HG02571 (cell line): ENCODE data around the gene PSMD6.
A peak's percentile ranks its signal among the peaks of the same experiment; 100 is the strongest.

Experiments used
- ATAC-seq: cut with Tn5 transposase; IDR thresholded peaks from one replicate; pipeline ENCODE4 v1.9.1; 2021; ENCODE audit warnings: mild to moderate bottlenecking, moderate library complexity; ENCODE audit not compliant: unreplicated experiment

PSMD6 gene

DNA sequence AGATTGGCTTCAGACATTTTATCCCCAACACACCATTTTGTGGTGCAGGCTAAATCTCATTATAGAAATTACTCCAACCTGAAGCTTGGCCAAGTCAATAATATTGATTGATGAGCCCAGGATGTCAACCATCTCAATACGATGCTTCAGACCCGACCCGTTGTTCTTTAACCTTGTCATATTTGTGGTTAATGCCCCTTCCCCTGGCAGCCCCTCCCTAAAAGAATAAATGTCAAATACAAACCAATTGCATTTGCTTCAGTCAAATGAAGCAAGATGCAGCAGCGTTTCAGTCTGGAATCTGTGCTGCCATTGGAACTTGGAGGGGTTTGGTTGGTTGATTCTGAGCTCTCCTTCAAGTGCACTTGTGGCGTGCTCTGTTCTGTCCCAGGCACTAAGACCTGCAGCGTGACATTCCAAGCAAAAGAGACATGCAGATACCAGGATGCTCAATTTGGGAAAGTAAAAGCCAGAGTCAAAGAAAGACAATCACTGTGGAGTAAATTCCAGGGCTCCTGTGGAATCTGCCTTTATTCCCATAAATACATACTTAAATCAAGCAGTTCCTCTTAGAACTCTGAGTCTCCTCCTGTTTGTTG is 23.8 kb upstream of the PSMD6 start:
- no peak for ATAC-seq

DNA sequence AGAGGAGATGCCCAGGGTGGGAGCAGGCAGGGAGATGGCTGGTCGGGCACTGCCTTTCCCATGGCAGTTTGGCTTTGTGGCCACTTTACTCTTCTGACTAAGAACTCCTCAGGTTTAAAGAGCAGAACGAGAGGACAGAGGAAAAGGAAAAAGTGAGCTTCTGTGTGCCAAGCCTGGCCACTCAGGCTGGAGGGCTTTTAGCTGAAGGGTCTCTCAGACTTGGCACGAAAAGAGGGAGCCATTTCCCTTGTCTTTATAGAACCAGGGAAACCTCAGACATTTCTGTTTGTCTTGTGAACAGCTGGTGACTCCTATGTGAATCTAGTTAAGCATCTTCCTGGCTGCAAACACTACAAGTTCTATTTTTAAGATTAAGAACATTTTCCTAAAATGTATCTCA is 23.3 kb upstream of the PSMD6 start:
- ATAC-seq: no peak

DNA sequence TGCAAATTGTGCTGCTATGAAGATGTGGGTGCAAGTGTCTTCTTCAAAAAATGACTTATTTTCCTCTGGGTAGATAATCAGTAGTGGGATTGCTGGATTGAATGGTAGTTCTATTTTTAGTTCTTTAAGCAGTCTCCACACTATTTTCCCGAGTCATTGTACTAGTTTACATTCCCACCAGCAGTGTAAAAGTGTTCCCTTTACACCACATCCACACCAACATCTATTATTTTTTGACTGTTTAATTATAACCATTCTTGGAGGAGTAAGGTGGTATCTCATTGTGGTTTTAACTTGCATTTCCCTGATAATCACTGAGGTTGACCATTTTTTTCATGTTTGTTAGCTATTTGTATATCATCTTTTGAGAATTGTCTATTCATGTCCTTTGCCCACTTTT is 19.7 kb upstream of the PSMD6 start:
- no peak for ATAC-seq

DNA sequence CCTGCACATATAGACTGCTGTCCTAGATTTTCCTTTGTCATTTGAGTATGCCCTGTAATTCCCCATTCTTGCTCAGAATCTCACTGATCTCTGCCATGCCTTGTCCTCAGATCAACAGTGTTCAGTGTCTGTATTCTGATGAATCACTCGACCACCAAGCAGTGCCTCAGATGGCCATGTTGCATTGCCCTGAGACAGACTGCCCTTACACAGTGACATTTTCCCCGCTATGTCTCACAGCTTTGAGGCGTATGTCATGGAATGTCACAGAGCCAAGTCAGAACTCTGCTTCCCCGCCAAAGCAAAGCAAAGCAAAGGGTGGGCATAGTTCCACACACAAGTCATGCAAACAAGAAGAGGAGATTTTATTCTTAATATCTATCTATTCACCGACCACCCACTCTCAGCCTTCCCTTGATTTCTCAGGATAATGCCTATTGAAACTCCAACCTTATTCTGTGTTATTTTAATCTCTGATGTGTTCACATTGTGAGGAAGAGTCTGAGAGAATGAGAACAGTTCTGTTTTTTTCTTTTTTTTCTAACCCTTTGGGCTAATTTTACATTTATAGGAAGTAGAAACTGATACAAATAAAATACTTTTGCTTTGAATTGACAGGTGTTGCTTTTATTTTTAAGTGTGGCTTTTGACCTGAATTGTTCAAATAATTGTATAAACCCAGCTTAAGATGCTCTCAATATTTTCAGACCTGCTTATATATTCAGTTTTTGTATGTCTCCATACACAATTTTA is 16.9 kb upstream of the PSMD6 start:
- no peak for ATAC-seq

DNA sequence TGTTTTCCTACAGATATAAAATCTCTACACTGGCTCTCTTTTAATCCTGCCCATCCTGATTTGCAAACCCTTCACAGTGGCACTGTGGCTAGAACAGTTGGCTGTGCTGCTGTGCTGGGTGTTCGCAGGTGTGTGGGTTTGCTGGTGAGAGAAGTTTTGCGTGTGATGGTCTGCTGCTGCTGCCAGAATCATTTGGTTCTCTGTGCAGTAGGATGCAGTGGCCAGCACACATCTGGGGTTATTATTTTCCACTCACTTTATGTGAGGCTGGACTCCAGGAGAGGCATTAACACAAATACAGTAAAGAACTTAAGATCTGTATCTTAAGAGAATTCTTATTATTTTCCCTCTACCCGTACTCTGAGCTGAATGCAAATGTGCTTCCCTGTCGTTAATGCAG is 16.0 kb upstream of the PSMD6 start:
- no peak for ATAC-seq

DNA sequence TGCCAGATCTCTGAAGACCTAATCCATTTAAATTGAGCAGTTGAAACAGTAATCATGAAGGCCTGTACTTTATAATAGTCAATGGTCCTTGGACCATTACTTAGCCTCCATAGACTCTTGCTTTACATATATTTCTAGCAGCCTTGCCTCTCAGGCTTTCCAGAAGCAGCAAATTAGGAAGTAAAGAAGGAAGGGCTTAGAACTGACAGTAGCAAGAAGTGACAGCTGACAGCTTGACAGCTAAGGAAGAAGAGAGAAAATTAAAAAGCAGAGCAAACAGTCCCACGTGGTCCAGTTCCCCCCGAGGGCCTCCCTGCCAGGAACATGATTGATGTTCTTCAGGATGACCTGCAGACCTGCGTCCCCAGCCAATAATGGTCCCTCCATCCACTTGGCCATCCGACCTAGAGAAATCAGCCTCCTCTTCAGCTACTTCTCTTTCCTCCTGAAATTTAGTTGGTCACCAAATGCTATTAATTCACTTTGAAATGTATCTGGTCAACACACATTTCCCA is 15.0 kb upstream of the PSMD6 start:
- no peak for ATAC-seq

DNA sequence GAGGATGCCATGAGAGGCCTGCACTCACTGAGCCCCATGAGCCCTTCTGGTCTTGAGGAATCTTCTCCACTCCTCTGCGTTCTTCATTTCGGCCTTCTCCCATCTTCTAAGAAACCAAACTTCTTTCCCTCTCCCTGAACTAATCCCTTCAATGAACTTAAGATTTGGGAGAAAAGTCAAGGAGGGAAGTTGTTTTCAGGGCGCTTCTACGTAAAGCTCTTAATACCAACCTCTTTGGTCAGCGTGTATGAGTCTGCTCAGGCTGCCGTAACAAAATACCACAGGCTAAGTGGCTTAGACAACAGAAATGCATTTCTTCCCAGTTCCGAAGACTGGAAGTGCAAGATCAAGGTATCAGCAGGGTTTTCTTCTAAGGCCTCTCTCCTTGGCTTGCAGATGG is 13.8 kb upstream of the PSMD6 start:
- no peak for ATAC-seq

DNA sequence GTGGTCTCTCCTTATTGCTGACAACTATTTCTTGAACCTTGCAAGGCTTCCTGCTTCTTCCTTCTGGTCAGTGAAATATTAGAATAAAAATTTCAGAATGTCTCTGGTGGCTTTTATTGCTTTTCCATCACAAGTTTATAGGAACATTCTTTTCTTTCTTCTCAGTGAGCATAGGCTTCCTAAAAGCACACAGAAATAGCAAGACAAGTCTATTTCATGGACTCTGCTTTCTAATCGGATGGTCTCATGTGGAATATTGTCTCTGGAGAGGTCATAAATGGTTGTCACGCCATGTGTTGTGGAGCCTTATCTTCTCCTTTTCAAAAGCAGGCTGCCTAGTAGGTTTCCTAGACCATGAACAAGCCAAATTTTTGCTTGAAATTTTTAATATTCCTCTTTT is 9.8 kb upstream of the PSMD6 start:
- no peak for ATAC-seq

DNA sequence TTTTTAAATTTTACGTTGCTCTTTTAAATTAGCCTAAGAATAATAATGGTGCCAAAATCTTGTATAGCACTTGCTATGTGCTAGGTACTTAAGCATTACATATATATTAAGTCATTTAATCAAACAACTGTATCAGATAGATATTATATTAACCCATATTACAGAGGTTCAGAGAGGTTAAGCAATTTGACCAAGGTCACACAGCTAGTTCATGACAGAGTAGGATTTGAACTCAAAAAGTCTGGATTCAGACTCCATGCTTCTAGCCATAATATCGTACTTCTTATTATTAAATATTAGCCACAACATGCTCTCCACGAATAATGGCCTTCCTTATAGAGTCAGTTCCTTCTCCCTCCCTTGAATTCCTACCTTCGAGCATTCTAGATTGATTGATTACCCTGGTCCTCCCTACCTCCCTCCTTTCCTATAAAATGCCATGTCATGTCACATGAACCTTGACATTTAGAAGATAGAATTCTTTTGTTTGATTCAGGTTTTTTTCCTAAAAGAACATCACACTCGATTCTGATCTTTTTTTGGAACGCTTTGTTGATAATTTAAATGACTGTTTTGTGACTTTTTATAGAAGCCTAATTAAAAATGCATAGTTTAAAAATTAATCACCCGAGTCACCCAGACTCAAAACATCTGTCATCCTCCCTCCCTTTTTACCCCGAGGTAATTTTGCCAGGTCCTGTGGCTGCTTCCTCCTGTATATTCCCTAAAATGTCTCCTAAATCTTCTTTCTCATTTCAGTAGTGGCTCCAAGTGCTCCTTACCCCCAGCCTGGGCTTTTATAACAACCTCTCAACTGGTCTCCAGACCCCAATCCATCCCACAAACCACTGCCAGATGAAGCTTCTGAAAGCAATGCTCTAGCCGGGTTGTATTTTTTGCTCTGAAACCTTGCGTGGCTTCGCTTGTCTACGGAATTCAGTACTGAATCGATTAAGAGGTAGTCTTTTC is 8.5 kb upstream of the PSMD6 start:
- no peak for ATAC-seq

DNA sequence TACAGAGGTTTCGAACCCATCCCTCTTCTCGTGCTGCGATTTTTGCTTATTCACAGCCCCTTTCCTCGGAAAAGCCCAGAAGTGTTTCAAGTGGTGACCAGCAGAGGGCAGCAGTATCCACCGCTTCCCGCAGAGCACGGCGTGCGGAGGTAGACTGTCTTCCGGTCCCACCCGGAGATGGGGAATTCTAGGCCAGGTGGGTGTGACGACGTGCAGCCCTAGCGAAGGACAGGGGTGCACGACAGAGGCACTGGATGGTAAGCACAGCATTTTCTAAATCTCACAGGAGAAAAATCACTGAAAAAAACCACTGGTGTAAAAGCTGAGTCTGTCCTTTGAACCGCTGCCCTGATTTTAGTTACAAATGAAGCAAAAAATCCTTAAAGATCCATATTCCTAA is 7.4 kb upstream of the PSMD6 start:
- peak; percentile 98 for ATAC-seq

DNA sequence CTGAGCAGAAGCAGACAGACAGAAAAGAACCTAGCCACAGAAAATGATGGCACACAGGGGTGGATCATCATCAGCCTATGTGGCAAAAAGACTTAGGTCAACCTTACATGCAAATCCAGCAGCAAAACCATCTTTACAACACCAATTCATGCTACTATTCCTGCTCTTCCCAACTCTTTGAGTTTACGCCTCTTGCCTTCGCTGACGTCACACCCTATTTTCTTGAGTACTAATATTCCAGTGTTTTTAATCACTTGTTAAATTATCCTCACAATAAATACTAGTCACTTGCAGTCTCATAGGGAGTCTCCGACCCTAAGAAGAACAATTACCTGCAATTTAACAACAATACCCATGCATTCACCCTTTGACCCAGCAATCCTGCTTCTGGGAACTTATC is 6.0 kb upstream of the PSMD6 start:
- no peak for ATAC-seq

DNA sequence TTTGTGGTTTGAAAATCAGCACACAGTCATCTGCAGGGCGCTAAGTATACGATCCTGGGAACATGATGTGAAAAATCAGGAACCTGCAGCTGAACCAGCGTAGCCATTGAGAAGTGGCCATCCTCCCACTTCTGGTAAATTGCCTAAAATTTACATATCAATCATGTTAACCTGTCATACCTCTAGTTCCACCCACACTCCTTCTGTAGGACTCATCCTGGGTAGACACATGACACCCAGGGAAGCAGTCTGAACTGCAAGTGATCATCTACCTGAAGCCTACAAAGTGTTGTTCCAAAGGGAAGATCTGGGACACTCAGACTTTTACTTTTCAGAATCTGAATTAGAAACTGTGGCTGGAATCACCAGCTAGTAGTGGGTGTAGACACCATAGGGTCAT is 5.5 kb upstream of the PSMD6 start:
- ATAC-seq: no peak

DNA sequence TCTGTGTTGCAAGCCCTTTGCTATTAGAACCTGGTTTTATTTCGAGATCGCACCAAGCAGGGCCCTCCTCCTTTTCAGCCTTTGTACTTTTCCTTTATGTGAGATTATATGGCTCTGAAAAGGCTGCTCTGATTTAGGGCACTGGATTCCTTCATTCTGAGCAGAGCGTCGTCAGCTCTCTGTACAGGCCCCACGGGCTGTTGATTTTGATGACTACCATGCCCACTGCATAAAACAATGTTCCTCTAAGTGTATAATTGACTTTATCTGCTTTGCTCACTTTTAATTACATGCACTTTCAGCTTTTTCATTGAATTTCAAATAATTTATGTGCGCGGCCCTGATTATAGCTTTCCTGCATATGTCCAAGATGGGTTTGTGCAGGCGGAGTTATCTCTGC is 4.4 kb upstream of the PSMD6 start:
- ATAC-seq: no peak

DNA sequence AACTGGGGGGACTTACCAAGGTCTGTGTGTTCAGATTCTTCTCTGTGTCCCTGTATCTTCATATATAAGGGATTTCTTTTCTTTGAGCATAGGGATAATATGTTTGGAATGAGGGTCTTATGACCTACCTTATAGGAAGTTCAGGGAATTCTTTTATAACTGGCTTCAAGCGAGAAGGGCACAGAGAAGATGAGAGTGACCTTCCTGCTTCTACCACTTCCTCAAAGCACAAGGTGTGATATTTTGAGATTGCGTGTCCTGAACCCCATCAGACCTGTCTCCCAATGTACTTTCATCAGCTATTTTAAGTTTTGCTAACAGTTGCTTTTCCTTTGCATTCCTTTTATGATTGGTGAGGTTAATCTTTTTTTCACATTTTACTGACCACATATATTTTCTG is 3.1 kb upstream of the PSMD6 start:
- ATAC-seq: no peak

DNA sequence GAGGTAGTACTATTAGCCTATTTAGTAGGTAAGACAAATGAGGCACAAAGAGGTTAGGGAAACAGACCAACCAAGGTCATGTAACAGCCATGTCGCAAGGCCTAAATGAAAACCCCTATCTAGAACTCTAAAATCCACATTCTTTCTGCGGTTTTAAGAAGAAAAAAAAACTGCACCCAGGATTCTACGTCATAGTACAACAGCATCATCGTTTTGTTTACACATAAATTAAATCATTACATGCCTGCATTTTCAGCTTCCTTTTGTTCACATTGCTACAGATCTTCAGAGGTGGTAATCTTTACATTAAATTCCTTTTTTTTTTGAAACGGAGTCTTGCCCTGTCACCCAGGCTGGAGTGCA is 548 bp upstream of the PSMD6 start:
- ATAC-seq: no peak

DNA sequence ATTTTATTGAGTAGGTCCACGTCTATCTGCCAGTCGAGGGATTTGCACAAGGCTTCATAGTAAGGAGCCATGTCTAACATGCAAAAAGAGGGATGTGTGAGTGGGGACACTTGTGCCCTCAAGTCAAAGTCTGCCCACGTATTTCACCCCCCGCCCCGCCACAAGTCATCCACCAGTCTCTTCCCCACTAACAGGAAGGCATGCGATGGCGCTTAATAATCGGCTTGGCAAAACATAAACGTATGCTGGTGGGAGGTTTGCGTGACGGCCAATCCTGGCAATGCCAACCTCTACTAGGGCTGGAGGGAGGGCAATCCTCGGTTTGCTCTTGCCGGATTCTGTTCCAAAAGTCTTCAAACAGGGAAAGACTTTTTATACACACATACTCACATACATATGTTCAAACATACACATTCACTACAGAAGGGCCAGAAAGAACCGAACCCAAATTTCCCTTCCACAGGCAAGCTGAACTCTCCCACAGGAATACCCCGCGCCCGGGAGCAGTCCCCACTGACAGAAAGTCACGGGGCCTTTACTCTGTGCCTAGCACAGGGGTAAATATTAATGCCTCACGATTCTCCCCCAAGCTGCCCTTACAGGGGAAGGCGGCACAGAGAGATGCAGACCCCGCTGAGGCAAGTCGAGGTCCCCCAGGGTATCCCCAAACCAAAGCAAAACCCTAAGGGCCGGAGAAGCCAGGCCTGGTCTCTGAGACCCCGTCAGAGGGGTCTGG is 675 bp downstream of the PSMD6 start:
- ATAC-seq: no peak

DNA sequence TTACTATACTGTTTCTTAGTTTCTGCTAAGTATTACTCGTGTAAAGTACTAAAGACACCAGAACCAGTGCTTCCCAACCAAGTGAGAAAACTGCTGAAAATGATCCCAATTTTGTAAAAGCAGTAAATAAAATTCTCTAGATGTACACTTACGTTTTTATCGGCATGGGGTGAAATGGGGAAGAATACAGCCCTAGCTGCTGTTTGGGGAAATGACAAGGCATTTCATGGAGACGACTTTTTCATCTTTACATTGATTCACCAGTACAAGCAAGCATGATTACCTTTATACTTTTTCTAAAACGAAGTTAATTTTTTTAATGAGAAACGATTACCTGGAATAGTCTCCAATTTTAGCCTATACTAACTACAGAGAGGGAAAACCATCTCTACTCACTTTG is 1.4 kb downstream of the PSMD6 start:
- no peak for ATAC-seq

DNA sequence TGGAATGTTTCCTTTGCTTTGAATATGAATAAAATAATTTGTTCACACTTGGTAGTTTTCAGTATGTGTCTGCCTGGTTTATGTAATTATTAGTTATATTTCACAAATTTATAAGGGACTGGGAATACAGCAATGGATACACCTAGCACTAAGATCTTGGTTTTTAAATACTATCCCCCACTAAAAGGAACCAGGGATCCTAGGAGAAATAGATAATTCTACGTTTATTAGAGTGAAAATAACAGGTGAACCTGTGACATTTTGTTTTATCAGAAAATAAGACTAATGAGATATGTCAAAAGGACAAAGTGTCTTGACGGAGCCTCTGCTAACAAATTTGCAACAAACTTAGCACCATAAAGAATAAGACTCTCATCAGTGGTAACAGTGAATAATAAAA is 3.4 kb downstream of the PSMD6 start:
- no peak for ATAC-seq

DNA sequence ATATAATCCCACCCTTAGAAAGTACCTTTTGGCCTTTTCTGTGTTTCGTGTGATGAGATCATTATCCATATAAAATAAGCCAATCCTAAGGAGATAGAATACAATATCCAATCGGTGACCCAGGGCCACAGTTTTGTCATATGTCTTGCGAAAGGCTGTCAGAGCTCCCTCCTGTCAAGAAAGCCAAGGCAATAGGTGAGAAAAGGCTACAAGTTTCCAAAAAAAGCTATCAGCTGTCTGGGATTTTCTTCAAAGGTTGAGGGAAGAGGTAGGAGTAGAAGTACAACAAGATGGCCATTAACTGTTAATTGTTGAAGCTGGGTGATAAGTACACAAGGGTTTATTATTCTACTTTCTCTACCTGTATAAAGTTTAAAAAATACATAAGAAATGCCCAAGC is 4.0 kb downstream of the PSMD6 start:
- no peak for ATAC-seq

DNA sequence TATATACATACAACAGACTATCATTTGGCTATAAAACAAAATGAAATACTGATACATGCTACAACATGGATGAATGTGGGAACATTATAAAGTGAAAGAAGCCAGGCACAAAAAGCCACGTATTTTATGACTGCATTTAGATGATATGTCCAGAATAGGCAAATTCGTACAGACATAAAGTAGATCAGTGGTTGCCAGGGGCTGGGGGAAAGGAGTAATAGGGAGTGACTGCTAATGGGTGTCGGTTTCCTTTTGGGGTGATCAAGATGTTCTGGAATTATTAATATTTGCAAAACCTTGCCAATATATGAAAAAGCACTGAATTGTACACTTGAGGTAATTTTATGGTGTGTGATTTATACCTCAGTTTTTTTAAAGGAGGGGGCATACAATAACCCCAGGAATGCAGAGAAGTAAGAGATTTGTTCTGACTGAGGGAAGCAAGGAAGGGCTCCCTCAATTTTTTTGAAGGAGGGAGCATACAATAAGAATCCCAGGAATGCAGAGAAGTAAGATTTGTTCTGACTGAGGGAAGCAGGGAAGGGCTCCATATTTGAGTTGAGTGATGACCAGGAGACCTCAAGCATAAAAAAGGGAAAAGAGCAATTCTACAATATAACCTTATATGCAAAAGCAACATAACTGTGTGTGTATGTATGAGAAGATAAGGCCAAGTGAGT is 6.2 kb downstream of the PSMD6 start:
- no peak for ATAC-seq
